Stomach (tissue), 9 donors: ENCODE results near the gene FREM2. TPM values are rescaled to one million over a fixed set of nuclear protein-coding genes. Genes with fewer than 3 reads are reported as not detected.

Source experiments
- DNase-seq, 2 donors: peaks; one replicate each; pipeline versions ENCODE4 v3.0.0 to v3.0.0-alpha.2; 2013 to 2019
- H3K27ac ChIP-seq, 5 donors: fragments of 200-600 bp in 4 of 5; sonication (generic) in 4 of 5; one replicate each; pipeline ENCODE4 v1.5.1; 2013 to 2019; ENCODE audit warnings: mild to moderate bottlenecking in 1 of 5, moderate library complexity in 1 of 5
- H3K27me3 ChIP-seq, 3 donors: fragments of 200-600 bp; sonication (generic); one replicate each; pipeline ENCODE4 v1.5.1; 2017 to 2019; ENCODE audit warnings: mixed run types in 1 of 3
- H3K36me3 ChIP-seq, 4 donors: fragments of 200-600 bp; sonication (generic); 1 replicate in 3 of 4; 2 replicates in 1 of 4; pipeline ENCODE4 v1.5.1; 2016 to 2019
- H3K4me1 ChIP-seq, 4 donors: fragments of 200-600 bp; sonication (generic); one replicate each; pipeline ENCODE4 v1.5.1; 2016 to 2019
- H3K4me3 ChIP-seq, 4 donors: fragments of 200-600 bp; sonication (generic) in 3 of 4; one replicate each; pipeline ENCODE4 v1.5.1; 2016 to 2019; ENCODE audit warnings: mild to moderate bottlenecking in 1 of 4
- H3K9me3 ChIP-seq, 4 donors: fragments of 200-600 bp; sonication (generic); one replicate each; pipeline ENCODE4 v1.5.1; 2016 to 2019
- CTCF ChIP-seq, 7 experiments: fragments of 450-650 bp in 4 of 7; fragments of 200-600 bp in 3 of 7; sonication (generic) in 3 of 7; IDR thresholded peaks; one replicate each; pipeline ENCODE4 v1.5.1; 2016 to 2019; ENCODE audit warnings: antibody characterized with exemption in 7 of 7, control low read depth in 2 of 7, mild to moderate bottlenecking in 1 of 7
- EP300 ChIP-seq: sonication (generic); formaldehyde crosslinking; IDR thresholded peaks from one replicate; pipeline ENCODE4 v1.6.1; 2017; ENCODE audit warnings: antibody characterized with exemption
- POLR2A ChIP-seq, 4 donors: fragments of 450-650 bp; IDR thresholded peaks; one replicate each; pipeline ENCODE4 v1.6.1; 2016; ENCODE audit warnings: antibody characterized with exemption in 4 of 4, control low read depth in 2 of 4, mild to moderate bottlenecking in 1 of 4, moderate library complexity in 1 of 4
- POLR2AphosphoS5 ChIP-seq, 3 donors: sonication (generic); formaldehyde crosslinking; IDR thresholded peaks; one replicate each; pipeline ENCODE4 v1.6.1; 2016; ENCODE audit warnings: antibody characterized with exemption in 3 of 3
- WGBS, 5 donors: extraction: QIAGEN DNeasy Blood & Tissue Kit in 3 of 5; methylation state at CpG; one replicate each; pipeline versions ENCODE4 v1.1.5 to v1.1.7; 2013 to 2018; 5-methylcytosine and 5-hydroxymethylcytosine counted together
- intact Hi-C: fragments of 100-400 bp; cut with DNase I; formaldehyde crosslinking; loops from one replicate; pipeline ENCODE4 v1.15.1; 2023; ENCODE audit warnings: low total_unique reads
- polyA plus RNA-seq, 3 donors: library from polyadenylated mRNA; stranded (reverse); fragments of 200-250 nt; gene quantifications; one replicate each; pipeline ENCODE4 v1.2.3, GENCODE V29; 2013
- total RNA-seq, 5 donors: library from RNA; depleted of rRNA; stranded (reverse); fragments of >200 nt; gene quantifications; one replicate each; pipeline versions ENCODE4 v1.1.0 to v1.2.3, GENCODE V29; 2014 to 2016
- donor health status: healthy with polysubstance abuse.
- donor health status: Bipolar disorder and iron deficiency.
- donor health status: healthy.

FREM2 gene
- total and polyA plus RNA-seq, 8 donors: 0.37 to 18.0 (median 1.3) TPM

GRCh38 chr13:38680912-38681311, 6.0 kb upstream of the FREM2 start:
- H3K27me3 ChIP-seq: peaks cover 0 to 3% (median 0%) of the 10 kb centered on the region in 3 donors
- no peak for DNase-seq
- H3K4me3 ChIP-seq: no peak overlapping the region
- intact Hi-C loops: loop anchor here (10.0 kb wide), 1 partner anchor 234 kb away; no protein-coding TSS in a partner anchor
- H3K4me1 ChIP-seq: peaks cover 0 to 4% (median 2%) of the 10 kb centered on the region in 4 donors
- 82 to 93% (median 88%) methylated on average over 1 of the region's 1 CpG for WGBS, 5 donors
- H3K9me3 ChIP-seq: no peaks in the 10 kb centered on the region
- TF ChIP-seq CTCF (IDR thresholded peaks at IDR 0.05): no peak
- TF ChIP-seq EP300: no peak
- TF ChIP-seq POLR2AphosphoS5 (IDR thresholded peaks at IDR 0.05): no peak
- TF ChIP-seq POLR2A (IDR thresholded peaks at IDR 0.05): no peak
- no peaks in the 10 kb centered on the region for H3K36me3 ChIP-seq
- no peak overlapping the region for H3K27ac ChIP-seq

GRCh38 chr13:38684714-38685113, 2.2 kb upstream of the FREM2 start:
- Histone ChIP-seq H3K4me1 (peaks cover 6 to 28% (median 21%) of the 10 kb centered on the region in 4 donors), H3K27ac (no peak overlapping the region), H3K36me3 (no peaks in the 10 kb centered on the region), H3K4me3 (no peak overlapping the region), H3K9me3 (no peaks in the 10 kb centered on the region), H3K27me3 (peaks cover 0 to 31% (median 15%) of the 10 kb centered on the region in 3 donors)
- TF ChIP-seq CTCF (IDR thresholded peaks at IDR 0.05) (no peak), POLR2A (IDR thresholded peaks at IDR 0.05) (no peak), EP300 (no peak), POLR2AphosphoS5 (IDR thresholded peaks at IDR 0.05) (no peak)
- no peak for DNase-seq
- intact Hi-C loops: loop anchor here (10.0 kb wide), 1 partner anchor 230 kb away; no protein-coding TSS in a partner anchor

- Histone ChIP-seq H3K36me3 (no peaks in the 10 kb centered on the region), H3K27ac (no peak overlapping the region), H3K9me3 (no peaks in the 10 kb centered on the region), H3K27me3 (peaks cover 0 to 31% (median 15%) of the 10 kb centered on the region in 3 donors), H3K4me3 (no peak overlapping the region), H3K4me1 (peaks cover 6 to 28% (median 21%) of the 10 kb centered on the region in 4 donors)
- no peak for TF ChIP-seq POLR2A (IDR thresholded peaks at IDR 0.05)
- TF ChIP-seq CTCF (IDR thresholded peaks at IDR 0.05): no peak
- TF ChIP-seq EP300: no peak
- TF ChIP-seq POLR2AphosphoS5 (IDR thresholded peaks at IDR 0.05): no peak
- intact Hi-C loops: loop anchor here (10.0 kb wide), 1 partner anchor 229 kb away; no protein-coding TSS in a partner anchor
- 45 to 66% (median 54%) methylated on average over 2 of the region's 2 CpGs for WGBS, 5 donors
- DNase-seq: peak in 1 of 2 donors; percentile 24
Observed at GRCh38 chr13:38685431-38685830, 1.4 kb upstream of the FREM2 start.

GRCh38 chr13:38685974-38686576, 802 bp upstream of the FREM2 start:
- peak in 1 of 2 donors; percentile 71 for DNase-seq
- Histone ChIP-seq H3K36me3 (no peaks in the 10 kb centered on the region), H3K4me1 (peaks cover 6 to 28% (median 21%) of the 10 kb centered on the region in 4 donors), H3K27me3 (peaks cover 0 to 31% (median 15%) of the 10 kb centered on the region in 3 donors), H3K9me3 (no peaks in the 10 kb centered on the region), H3K4me3 (peak overlapping the region; percentile 52 to 76 (median 54)), H3K27ac (peak overlapping the region in 1 of 5 donors; percentile 1)
- TF ChIP-seq CTCF (IDR thresholded peaks at IDR 0.05) (peak in 1 of 7 experiments; percentile 38), EP300 (no peak)
- intact Hi-C loops: loop anchor here (10.0 kb wide), 1 partner anchor 229 kb away; no protein-coding TSS in a partner anchor
- whole genome bisulfite sequencing, 5 donors: 0 to 2% (median 2%) methylated on average over 14 of the region's 14 CpGs
